ENCODE data around the gene NAT16. TPM values are rescaled to one million over a fixed set of nuclear protein-coding genes. Genes with fewer than 3 reads are reported as not detected.

NAT16 gene
- polyA plus RNA-seq, 1 of the 3 experiments (the other 2 are of a cell fraction): 0.64 TPM

Small RNA genes lying within 50 kb of the gene (small RNA-seq; reads per million reads assigned to genes)
- gene MIR4653: 0 to 0.39 (median 0) reads per million in 7 experiments

Other genes with a start within 250 kb of the NAT16 start
- 0.03 and 0.11 TPM in 2 replicates for gene MUC3A, start 230.8 kb downstream of the NAT16 start, polyA plus RNA-seq (2012; rRNA removed)
- 0.18 TPM in 1 of 2 replicates, not detected in the other for gene MUC12, start 210.7 kb downstream of the NAT16 start, polyA plus RNA-seq (2012; rRNA removed)
- gene MUC17, start 160.2 kb downstream of the NAT16 start, polyA plus RNA-seq (2012; rRNA removed): not detected in 2 replicates
- 2.5 and 2.9 TPM in 2 replicates for gene TRIM56, start 94.8 kb downstream of the NAT16 start, polyA plus RNA-seq (2012; rRNA removed)
- 4,174 and 5,753 TPM in 2 replicates for gene SERPINE1, start 53.2 kb downstream of the NAT16 start, polyA plus RNA-seq (2012; rRNA removed)
- 616 and 704 TPM in 2 replicates for gene AP1S1, start 25.8 kb downstream of the NAT16 start, polyA plus RNA-seq (2012; rRNA removed)
- 17.4 and 54.3 TPM in 2 replicates for gene VGF, start 14.7 kb downstream of the NAT16 start, polyA plus RNA-seq (2012; rRNA removed)
- not detected in 2 replicates for gene MOGAT3, start 20.7 kb upstream of the NAT16 start, polyA plus RNA-seq (2012; rRNA removed)
- gene PLOD3, start 37.3 kb upstream of the NAT16 start, polyA plus RNA-seq (2012; rRNA removed): 134 and 276 TPM in 2 replicates
- gene ZNHIT1, start 37.9 kb upstream of the NAT16 start, polyA plus RNA-seq (2012; rRNA removed): 71.6 and 101 TPM in 2 replicates
- gene CLDN15, start 57.5 kb upstream of the NAT16 start, polyA plus RNA-seq (2012; rRNA removed): 24.0 and 29.0 TPM in 2 replicates
- gene FIS1, start 64.8 kb upstream of the NAT16 start, polyA plus RNA-seq (2012; rRNA removed): 1,071 and 1,313 TPM in 2 replicates
- gene IFT22, start 141.5 kb upstream of the NAT16 start, polyA plus RNA-seq (2012; rRNA removed): 62.4 and 66.7 TPM in 2 replicates
- 0.05 and 0.06 TPM in 2 replicates for gene COL26A1, start 182.6 kb upstream of the NAT16 start, polyA plus RNA-seq (2012; rRNA removed)

All from SK-N-SH (cell line).